Endothelial cell of umbilical vein (primary cell): ENCODE results near the gene FKRP.

Source experiments
- EZH2 ChIP-seq: IDR thresholded peaks from 2 replicates; pipeline ENCODE4 v1.6.1; 2012; ENCODE audit warnings: borderline replicate concordance, low read depth, mild to moderate bottlenecking, moderate library complexity, low read length, inconsistent platforms; ENCODE audit not compliant: severe bottlenecking
- FOS ChIP-seq: IDR thresholded peaks from 2 replicates; pipeline ENCODE4 v1.6.1; 2011; ENCODE audit warnings: mild to moderate bottlenecking, low read length, moderate library complexity, borderline replicate concordance; ENCODE audit not compliant: insufficient read depth
- GATA2 ChIP-seq: IDR thresholded peaks from 2 replicates; pipeline ENCODE4 v1.7.0; 2011; ENCODE audit warnings: low read depth, mild to moderate bottlenecking, moderate library complexity, mixed read lengths, low read length; ENCODE audit not compliant: insufficient read length, insufficient read depth
- JUN ChIP-seq: IDR thresholded peaks from 2 replicates; pipeline ENCODE4 v1.6.1; 2011; ENCODE audit warnings: borderline replicate concordance, low read depth; ENCODE audit not compliant: insufficient read length, insufficient read depth
- MAX ChIP-seq: IDR thresholded peaks from 2 replicates; pipeline ENCODE4 v1.6.1; 2011; ENCODE audit not compliant: insufficient read depth, insufficient read length
- MYC ChIP-seq: IDR thresholded peaks from one replicate; pipeline ENCODE4 v1.6.1; 2011; ENCODE audit warnings: mild to moderate bottlenecking, low read depth, low read length
- POLR2A ChIP-seq: IDR thresholded peaks from 2 replicates; pipeline ENCODE4 v1.6.1; 2012; ENCODE audit warnings: low read depth, mild to moderate bottlenecking, control low read depth, low read length
- POLR2AphosphoS5 ChIP-seq: IDR thresholded peaks from 2 replicates; pipeline ENCODE4 v1.6.1; 2012; ENCODE audit warnings: low read depth, mild to moderate bottlenecking, control low read depth, low read length, moderate library complexity; ENCODE audit not compliant: insufficient read depth
- TF ChIP-seq, protein P1 (sequence below), 2 donors: IDR thresholded peaks; 1 replicate in 1 of 2; 2 replicates in 1 of 2; pipeline ENCODE4 v1.5.1; 2011; ENCODE audit warnings: low read length in 2 of 2, mild to moderate bottlenecking in 2 of 2, moderate library complexity in 2 of 2, control low read depth in 1 of 2, inconsistent platforms in 1 of 2, low read depth in 1 of 2; ENCODE audit not compliant: insufficient read depth in 1 of 2; ENCODE audit errors: extremely low read depth in 1 of 2

GRCh38 chr19:46739290-46739771 is 6.5 kb upstream of the FKRP start:
- TF ChIP-seq, protein P1, sequence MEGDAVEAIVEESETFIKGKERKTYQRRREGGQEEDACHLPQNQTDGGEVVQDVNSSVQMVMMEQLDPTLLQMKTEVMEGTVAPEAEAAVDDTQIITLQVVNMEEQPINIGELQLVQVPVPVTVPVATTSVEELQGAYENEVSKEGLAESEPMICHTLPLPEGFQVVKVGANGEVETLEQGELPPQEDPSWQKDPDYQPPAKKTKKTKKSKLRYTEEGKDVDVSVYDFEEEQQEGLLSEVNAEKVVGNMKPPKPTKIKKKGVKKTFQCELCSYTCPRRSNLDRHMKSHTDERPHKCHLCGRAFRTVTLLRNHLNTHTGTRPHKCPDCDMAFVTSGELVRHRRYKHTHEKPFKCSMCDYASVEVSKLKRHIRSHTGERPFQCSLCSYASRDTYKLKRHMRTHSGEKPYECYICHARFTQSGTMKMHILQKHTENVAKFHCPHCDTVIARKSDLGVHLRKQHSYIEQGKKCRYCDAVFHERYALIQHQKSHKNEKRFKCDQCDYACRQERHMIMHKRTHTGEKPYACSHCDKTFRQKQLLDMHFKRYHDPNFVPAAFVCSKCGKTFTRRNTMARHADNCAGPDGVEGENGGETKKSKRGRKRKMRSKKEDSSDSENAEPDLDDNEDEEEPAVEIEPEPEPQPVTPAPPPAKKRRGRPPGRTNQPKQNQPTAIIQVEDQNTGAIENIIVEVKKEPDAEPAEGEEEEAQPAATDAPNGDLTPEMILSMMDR (IDR thresholded peaks at IDR 0.05; ENCODE audit: extremely low read depth in 1 of 2, insufficient read depth in 1 of 2, low read depth in 1 of 2, low read length in 2 of 2), result no peak
- TF ChIP-seq POLR2A, result no peak
- no peak for TF ChIP-seq EZH2
- no peak for TF ChIP-seq POLR2AphosphoS5
- no peak for TF ChIP-seq JUN
- no peak for TF ChIP-seq MAX
- no peak for TF ChIP-seq MYC
- no peak for TF ChIP-seq GATA2
- no peak for TF ChIP-seq FOS
